T-cell (primary cell): ENCODE results near the gene SEC63. TPM values are rescaled to one million over a fixed set of nuclear protein-coding genes. Genes with fewer than 3 reads are reported as not detected.

ENCODE experiments used
- ATAC-seq, 4 experiments: fragments of 200-7000 bp in 3 of 4; fragments of 150-1000 bp in 1 of 4; cut with Tn5 transposase; replicated peaks in 1 of 4; 1 replicate in 3 of 4; 2 replicates in 1 of 4; pipeline ENCODE4 v1.10.0; 2021; ENCODE audit warnings: moderate library complexity in 3 of 4, mild to moderate bottlenecking in 2 of 4, moderate number of reproducible peaks in 1 of 4
- CTCF ChIA-PET, 2 donors: fragments of 300-600 bp; sonication (Branson Sonifier 250); formaldehyde crosslinking; loops; one replicate each; lab custom pipeline; 2022; ENCODE audit warnings: antibody characterized with exemption in 2 of 2; lab: Charles Lee
- POLR2A ChIA-PET, 2 donors: fragments of 300-600 bp; sonication (Branson Sonifier 250); formaldehyde crosslinking; loops; one replicate each; lab custom pipeline; 2022; ENCODE audit warnings: antibody characterized with exemption in 2 of 2; lab: Charles Lee
- DNase-seq, 35 experiments: peaks; one replicate each; pipeline versions ENCODE4 v3.0.0 to v3.0.0-alpha.2; 2013 to 2023
- H3K27ac ChIP-seq: one replicate; pipeline ENCODE4 v1.5.1; 2013; ENCODE audit warnings: low read length
- H3K27me3 ChIP-seq, 2 experiments: replicated peaks in 1 of 2; 1 replicate in 1 of 2; 2 replicates in 1 of 2; pipeline versions ENCODE4 v1.6.1 to v1.7.0; 2013; ENCODE audit warnings: low read length in 1 of 2, mixed read lengths in 1 of 2; ENCODE audit not compliant: control insufficient read depth in 2 of 2, insufficient read depth in 2 of 2; ENCODE audit errors: extremely low read depth in 1 of 2
- H3K36me3 ChIP-seq, 2 donors: 1 replicate in 1 of 2; 2 replicates in 1 of 2; pipeline versions ENCODE4 v1.6.1 to v1.7.0; 2013; ENCODE audit warnings: low read length in 1 of 2; ENCODE audit not compliant: control insufficient read depth in 2 of 2, insufficient read depth in 1 of 2; ENCODE audit errors: extremely low read depth in 1 of 2
- H3K4me1 ChIP-seq, 2 experiments: 1 replicate in 1 of 2; 2 replicates in 1 of 2; pipeline versions ENCODE4 v1.6.1 to v1.7.0; 2013; ENCODE audit warnings: low read length in 2 of 2, mixed read lengths in 1 of 2; ENCODE audit not compliant: insufficient read depth in 2 of 2, control insufficient read depth in 1 of 2; ENCODE audit errors: extremely low read depth in 1 of 2
- H3K4me3 ChIP-seq, 2 donors: 1 replicate in 1 of 2; 2 replicates in 1 of 2; pipeline versions ENCODE4 v1.5.1 to v1.7.0; 2013; ENCODE audit warnings: mild to moderate bottlenecking in 2 of 2, low read length in 1 of 2, moderate library complexity in 1 of 2; ENCODE audit not compliant: control insufficient read depth in 1 of 2; ENCODE audit errors: extremely low read depth in 1 of 2
- H3K9me3 ChIP-seq: 2 replicates; pipeline ENCODE4 v1.7.0; 2013
- H3K27ac Mint-ChIP-seq, 2 donors: one replicate each; pipeline ENCODE4 v1.8.0; 2020 to 2021; ENCODE audit warnings: mild to moderate bottlenecking in 2 of 2, mixed read lengths in 2 of 2
- H3K27me3 Mint-ChIP-seq, 2 donors: one replicate each; pipeline ENCODE4 v1.8.0; 2021 to 2022; ENCODE audit warnings: mixed read lengths in 2 of 2
- H3K36me3 Mint-ChIP-seq: one replicate; pipeline ENCODE4 v1.8.0; 2021; ENCODE audit warnings: mixed read lengths
- H3K4me1 Mint-ChIP-seq, 3 donors: one replicate each; pipeline ENCODE4 v1.8.0; 2020 to 2022; ENCODE audit warnings: mixed read lengths in 3 of 3, mild to moderate bottlenecking in 1 of 3
- H3K4me3 Mint-ChIP-seq, 3 donors: one replicate each; pipeline ENCODE4 v1.8.0; 2020 to 2022; ENCODE audit warnings: mild to moderate bottlenecking in 3 of 3, mixed read lengths in 3 of 3, moderate library complexity in 3 of 3
- H3K9me3 Mint-ChIP-seq, 3 donors: one replicate each; pipeline ENCODE4 v1.8.0; 2020 to 2022; ENCODE audit warnings: mixed read lengths in 3 of 3
- WGBS: methylation state at CpG from one replicate; pipeline ENCODE4 v1.1.5; 2013; ENCODE audit warnings: missing lambda C conversion rate; ENCODE audit not compliant: insufficient coverage; 5-methylcytosine and 5-hydroxymethylcytosine counted together
- total RNA-seq, 35 experiments: library from RNA in 6 of 35; stranded (reverse) in 6 of 35; fragments of 120-200 nt in 1 of 35; gene quantifications; one replicate each; pipeline versions ENCODE4 v1.2.1 to v1.2.4 and lab custom pipeline; 2013 to 2026

The SEC63 gene
- total RNA-seq, 5 donors from 2014 or later (not counting 1 experiment from before 2014, with no cell fraction given), result 56.2 to 85.5 (median 68.7) TPM

DNA sequence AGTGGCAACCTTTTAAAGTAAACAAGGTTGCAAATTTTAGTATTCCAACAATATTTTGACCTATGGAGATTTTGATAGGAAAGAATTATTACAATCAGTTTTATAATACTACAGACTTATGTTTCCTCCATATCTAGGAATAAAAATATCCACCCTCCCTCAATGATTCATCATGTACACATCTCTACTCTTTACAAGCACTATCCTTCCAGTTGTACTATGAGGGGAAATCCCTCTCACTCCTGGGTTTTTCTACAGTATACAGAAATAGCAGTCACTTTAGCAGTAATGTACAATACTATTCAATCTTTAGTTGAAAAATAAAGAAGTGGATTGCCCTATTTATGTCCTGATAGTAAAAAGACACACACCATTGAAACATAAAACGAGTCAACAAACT is 87.6 kb downstream of the SEC63 start:
- peaks cover 0 to 33% of the 10 kb centered on the region in 2 donors for H3K36me3 ChIP-seq
- H3K9me3 ChIP-seq, result no peaks in the 10 kb centered on the region
- ChIA-PET CTCF (interaction anchor here (0.6 to 1.3 kb wide), 5 partner anchors 22 to 418 kb away, joined by 3 to 4 read pairs (median 3); no protein-coding TSS in a partner anchor), POLR2A (no interaction called here)
- H3K27me3 ChIP-seq, result no peaks in the 10 kb centered on the region
- ATAC-seq, result no peak
- no peak overlapping the region for H3K4me3 ChIP-seq
- no peak overlapping the region for H3K27ac ChIP-seq
- no CpG with 5 or more reads among the region's 1 CpG for WGBS
- H3K4me1 Mint-ChIP-seq, result peaks cover 0 to 7% (median 4%) of the 10 kb centered on the region in 3 donors
- DNase-seq, result no peak
- no peaks in the 10 kb centered on the region for H3K27me3 Mint-ChIP-seq
- peaks cover 0 to 4% of the 10 kb centered on the region in 2 experiments for H3K4me1 ChIP-seq
- no peaks in the 10 kb centered on the region for H3K9me3 Mint-ChIP-seq
- H3K36me3 Mint-ChIP-seq, result peaks cover 17% of the 10 kb centered on the region
- H3K27ac Mint-ChIP-seq, result peak overlapping the region; percentile 7 to 59
- no peak overlapping the region for H3K4me3 Mint-ChIP-seq

GRCh38 chr6:107869871-107870270 is 88.1 kb downstream of the SEC63 start:
- WGBS, result 0% methylated on average over 1 of the region's 1 CpG
- ChIA-PET POLR2A (no interaction called here), CTCF (interaction anchor here (0.6 to 1.3 kb wide), 3 partner anchors 21 to 173 kb away, joined by 3 read pairs; no protein-coding TSS in a partner anchor)
- no peaks in the 10 kb centered on the region for H3K27me3 Mint-ChIP-seq
- H3K9me3 Mint-ChIP-seq, result no peaks in the 10 kb centered on the region
- H3K9me3 ChIP-seq, result no peaks in the 10 kb centered on the region
- peaks cover 14% of the 10 kb centered on the region for H3K36me3 Mint-ChIP-seq
- H3K4me1 ChIP-seq, result peaks cover 0 to 4% of the 10 kb centered on the region in 2 experiments
- peaks cover 0 to 7% (median 4%) of the 10 kb centered on the region in 3 donors for H3K4me1 Mint-ChIP-seq
- no peak overlapping the region for H3K27ac ChIP-seq
- no peak for ATAC-seq
- peaks cover 0 to 28% of the 10 kb centered on the region in 2 donors for H3K36me3 ChIP-seq
- peak overlapping the region; percentile 64 to 75 for H3K27ac Mint-ChIP-seq
- H3K4me3 Mint-ChIP-seq, result no peak overlapping the region
- H3K27me3 ChIP-seq, result no peaks in the 10 kb centered on the region
- no peak for DNase-seq
- H3K4me3 ChIP-seq, result no peak overlapping the region

GRCh38 chr6:107868867-107869611 is 89.0 kb downstream of the SEC63 start:
- no peaks in the 10 kb centered on the region for H3K9me3 ChIP-seq
- POLR2A ChIA-PET, result interaction anchor here in 1 of 2 donors (0.6 kb wide), 1 partner anchor 195 kb away, joined by 3 read pairs; no protein-coding TSS in a partner anchor
- peaks cover 0 to 7% (median 4%) of the 10 kb centered on the region in 3 donors for H3K4me1 Mint-ChIP-seq
- H3K4me3 Mint-ChIP-seq, result no peak overlapping the region
- CTCF ChIA-PET, result interaction anchor here (0.6 to 3.1 kb wide), 5 partner anchors 139 to 195 kb away, joined by 3 to 8 read pairs (median 4); no protein-coding TSS in a partner anchor
- H3K27ac Mint-ChIP-seq, result peak overlapping the region in 1 of 2 donors; percentile 62
- peaks cover 12% of the 10 kb centered on the region for H3K36me3 Mint-ChIP-seq
- peaks cover 0 to under 1% of the 10 kb centered on the region in 2 experiments for H3K27me3 ChIP-seq
- peaks cover 0 to 4% of the 10 kb centered on the region in 2 experiments for H3K4me1 ChIP-seq
- H3K4me3 ChIP-seq, result no peak overlapping the region
- H3K36me3 ChIP-seq, result peaks cover 0 to 25% of the 10 kb centered on the region in 2 donors
- 0% methylated on average over 1 of the region's 3 CpGs for WGBS
- ATAC-seq, result no peak
- no peaks in the 10 kb centered on the region for H3K9me3 Mint-ChIP-seq
- no peak overlapping the region for H3K27ac ChIP-seq
- no peak for DNase-seq
- H3K27me3 Mint-ChIP-seq, result no peaks in the 10 kb centered on the region

- H3K9me3 Mint-ChIP-seq, result no peaks in the 10 kb centered on the region
Observed at GRCh38 chr6:107867302-107867615, 90.7 kb downstream of the SEC63 start.

GRCh38 chr6:107866606-107867301 is 91.3 kb downstream of the SEC63 start:
- Histone ChIP-seq H3K4me1 (peaks cover 0 to 4% of the 10 kb centered on the region in 2 experiments), H3K27me3 (peaks cover 0 to 11% of the 10 kb centered on the region in 2 experiments), H3K9me3 (no peaks in the 10 kb centered on the region), H3K27ac (no peak overlapping the region), H3K36me3 (peaks cover 0 to 16% of the 10 kb centered on the region in 2 donors), H3K4me3 (no peak overlapping the region)
- Mint-ChIP-seq H3K4me1 (peaks cover 0 to 7% (median 4%) of the 10 kb centered on the region in 3 donors), H3K4me3 (peak overlapping the region in 1 of 3 donors; percentile 31), H3K36me3 (peaks cover 6% of the 10 kb centered on the region), H3K27me3 (no peaks in the 10 kb centered on the region), H3K27ac (no peak overlapping the region), H3K9me3 (no peaks in the 10 kb centered on the region)
- 51% methylated on average over 4 of the region's 11 CpGs for WGBS
- peak; percentile 60 to 73 (median 67) for ATAC-seq
- CTCF ChIA-PET, result interaction anchor here (0.5 to 3.1 kb wide), 36 partner anchors 9 to 553 kb away, joined by 3 to 15 read pairs (median 4); no protein-coding TSS in a partner anchor
- peak in 20 of 35 experiments; percentile 10 to 75 (median 20) for DNase-seq
- POLR2A ChIA-PET, result interaction anchor here in 1 of 2 donors (0.6 kb wide), 1 partner anchor 136 kb away, joined by 3 read pairs; no protein-coding TSS in a partner anchor

More at GRCh38 chr6:107867302-107867615, 90.7 kb downstream of the SEC63 start:
- DNase-seq (no peak), ATAC-seq (peak in 3 of 4 experiments; percentile 14 to 26 (median 24))
- Mint-ChIP-seq H3K27me3 (no peaks in the 10 kb centered on the region), H3K36me3 (peaks cover 7% of the 10 kb centered on the region), H3K4me3 (no peak overlapping the region), H3K4me1 (peaks cover 0 to 7% (median 4%) of the 10 kb centered on the region in 3 donors), H3K27ac (no peak overlapping the region)
- H3K4me1 ChIP-seq, result peaks cover 0 to 4% of the 10 kb centered on the region in 2 experiments
- ChIA-PET CTCF (interaction anchor here (0.5 to 3.1 kb wide), 34 partner anchors 9 to 604 kb away, joined by 3 to 15 read pairs (median 4); no protein-coding TSS in a partner anchor), POLR2A (no interaction called here)
- H3K9me3 ChIP-seq, result no peaks in the 10 kb centered on the region
- 36% methylated on average over 4 of the region's 4 CpGs for WGBS
- H3K36me3 ChIP-seq, result peaks cover 0 to 19% of the 10 kb centered on the region in 2 donors
- peaks cover 0 to 10% of the 10 kb centered on the region in 2 experiments for H3K27me3 ChIP-seq
- no peak overlapping the region for H3K4me3 ChIP-seq
- H3K27ac ChIP-seq, result no peak overlapping the region
